Stimulated activated naive CD4-positive, alpha-beta T cell (primary cell): Measurements from ENCODE around the gene FGFR3.

ENCODE experiments used
- DNase-seq, 6 experiments: peaks; one replicate each; lab custom pipeline; 2025; lab: John Stamatoyannopoulos, UW

The FGFR3 gene

DNA sequence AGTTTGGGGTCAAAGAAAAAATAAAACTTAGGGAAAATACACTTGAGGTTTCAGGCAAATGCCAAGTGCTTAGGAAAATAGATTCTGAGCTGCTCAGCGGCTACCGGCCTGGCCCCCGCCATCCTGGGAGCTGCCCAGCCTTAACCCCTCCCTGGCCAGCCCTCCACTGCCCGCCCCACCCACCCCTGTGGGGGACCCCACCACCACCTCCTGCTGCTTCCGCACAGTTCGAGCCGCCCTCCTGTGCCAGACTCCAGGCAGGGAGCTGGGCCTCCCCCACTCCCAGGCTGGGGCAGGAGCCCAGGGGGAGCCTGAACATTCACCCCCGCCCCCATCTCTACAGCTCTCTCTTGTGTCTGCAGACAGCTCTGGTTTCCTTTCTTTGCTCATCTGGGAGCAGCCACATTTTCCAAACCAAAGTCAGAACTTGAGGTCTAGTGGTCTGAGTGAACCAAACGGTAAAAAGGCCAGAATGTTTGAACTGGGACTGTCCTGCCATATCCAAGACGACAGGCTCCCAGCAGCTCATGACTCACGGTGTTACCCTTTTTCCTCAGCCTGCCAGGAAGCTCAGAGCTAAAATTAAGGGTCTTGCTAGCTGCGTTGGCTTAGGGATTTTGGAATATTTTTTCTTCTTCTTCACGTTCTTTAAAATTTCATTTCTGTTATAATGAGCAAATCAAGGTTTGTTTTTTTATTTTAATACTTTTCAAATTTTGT lies 4.7 kb upstream of the FGFR3 start:
- DNase-seq: no peak

GRCh38 chr4:1789552-1789951 lies 3.5 kb upstream of the FGFR3 start:
- no peak for DNase-seq

DNA sequence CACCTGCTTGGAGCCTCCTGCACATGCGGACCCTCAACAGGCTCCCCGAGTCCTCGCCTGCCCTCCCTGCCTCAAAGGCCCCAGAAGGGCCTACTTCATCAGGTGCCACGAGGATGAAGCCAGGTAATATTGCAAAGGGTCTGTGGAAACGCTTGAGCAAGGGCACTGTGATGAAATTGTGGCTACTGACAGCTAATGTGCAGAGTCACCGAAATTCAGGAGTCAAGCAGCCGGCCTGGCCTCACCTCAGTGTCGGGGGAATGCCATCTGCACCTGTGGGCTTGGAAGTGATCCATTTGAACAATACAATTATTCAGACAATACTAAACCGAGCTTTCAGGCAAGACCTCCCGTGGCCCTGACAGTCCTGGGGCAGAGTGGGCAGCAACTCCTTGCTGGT lies 3.1 kb upstream of the FGFR3 start:
- no peak for DNase-seq

DNA sequence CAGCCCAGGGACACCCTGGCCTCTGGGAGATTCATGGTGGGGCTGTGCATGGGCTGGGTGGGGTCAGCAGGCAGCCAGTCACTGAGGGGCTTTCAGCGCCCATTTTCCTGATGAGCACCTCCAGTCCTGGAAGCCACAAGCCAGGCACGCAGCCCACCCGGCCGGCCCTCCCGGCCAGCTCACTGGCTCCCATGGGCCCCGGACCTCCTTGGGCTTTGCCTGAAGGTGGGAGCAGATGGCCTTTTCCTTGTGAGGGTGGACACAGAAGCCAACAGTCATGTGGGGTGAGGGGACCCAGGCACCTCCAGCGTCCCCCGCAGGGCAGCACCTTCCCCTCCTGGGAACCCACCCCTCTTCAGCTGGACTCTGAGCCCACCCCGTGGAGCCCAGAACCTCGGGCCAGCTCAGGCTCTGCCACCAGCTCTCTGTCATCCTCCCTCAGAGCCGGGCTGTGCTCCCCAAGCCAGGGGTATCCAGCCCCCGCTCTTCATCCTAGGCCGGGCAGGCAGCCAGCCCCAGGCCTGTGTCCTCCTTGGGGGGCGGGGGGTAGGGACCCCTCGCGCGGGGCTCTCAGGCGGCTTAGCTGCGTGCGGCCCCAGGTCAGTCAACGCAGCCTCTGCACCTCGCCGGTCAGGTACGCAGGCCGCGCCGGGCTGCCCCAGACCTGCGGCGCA lies 798 bp upstream of the FGFR3 start:
- no peak for DNase-seq

DNA sequence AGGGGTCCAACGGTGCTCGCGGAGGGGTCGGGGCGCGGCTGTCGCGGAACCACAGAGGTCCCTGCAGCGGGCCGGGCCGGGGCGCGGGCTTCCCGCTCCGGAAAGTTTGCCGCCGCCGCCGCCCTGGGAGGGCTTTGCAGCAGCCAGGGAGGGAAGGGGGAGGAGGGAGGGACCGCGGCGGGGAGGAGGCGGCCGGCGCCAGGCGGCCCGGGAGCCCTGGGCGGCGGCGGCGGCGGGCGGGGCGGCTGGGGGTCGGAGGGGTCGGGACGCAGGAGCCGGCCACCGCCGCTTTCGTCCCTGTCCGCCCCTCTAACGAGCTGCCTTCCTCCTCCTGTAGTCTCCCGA lies 375 bp downstream of the FGFR3 start:
- peak in 3 of 6 experiments; percentile 13 to 22 (median 17) for DNase-seq

DNA sequence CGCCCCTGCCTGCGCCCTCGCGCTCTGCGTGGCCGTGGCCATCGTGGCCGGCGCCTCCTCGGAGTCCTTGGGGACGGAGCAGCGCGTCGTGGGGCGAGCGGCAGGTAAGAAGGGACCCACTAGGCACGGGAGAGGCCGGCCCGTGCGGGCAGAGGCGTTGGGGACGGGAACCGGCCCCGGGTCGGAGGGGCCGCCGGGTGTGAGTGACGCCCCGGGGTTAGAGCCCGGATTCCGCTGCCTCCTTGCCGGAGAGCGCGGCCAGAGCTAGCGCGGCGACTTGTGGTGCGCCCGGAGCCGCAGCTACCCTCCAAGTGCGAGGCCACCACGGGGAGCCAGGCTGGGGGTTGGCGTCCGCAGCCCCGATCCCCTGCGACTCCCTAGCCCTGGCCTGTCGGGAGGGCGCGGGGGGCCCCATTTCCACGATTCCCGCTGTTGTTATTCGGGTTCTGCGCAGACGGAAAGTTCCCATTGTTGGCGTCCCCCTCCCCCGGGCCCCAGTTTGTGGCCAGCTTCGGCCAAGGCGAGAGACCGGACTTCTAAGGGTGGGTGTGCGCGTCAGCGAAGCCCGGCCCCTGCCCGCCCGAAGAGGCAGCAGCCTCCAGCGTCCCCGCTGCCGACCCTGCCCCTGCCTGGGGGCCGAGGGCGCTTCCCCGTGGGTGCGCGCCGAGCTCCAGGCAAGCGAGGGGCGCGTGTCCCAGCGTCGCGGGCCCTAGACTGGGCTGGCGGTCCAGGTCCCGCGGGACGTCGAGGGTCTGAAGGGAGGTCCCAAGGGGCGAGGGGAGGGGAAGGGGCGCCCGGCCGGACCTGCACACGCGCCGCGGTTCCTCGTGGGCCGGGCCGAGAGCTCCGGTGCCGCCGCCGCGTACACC lies 1.1 kb downstream of the FGFR3 start:
- DNase-seq: peak in 1 of 6 experiments; percentile 3

DNA sequence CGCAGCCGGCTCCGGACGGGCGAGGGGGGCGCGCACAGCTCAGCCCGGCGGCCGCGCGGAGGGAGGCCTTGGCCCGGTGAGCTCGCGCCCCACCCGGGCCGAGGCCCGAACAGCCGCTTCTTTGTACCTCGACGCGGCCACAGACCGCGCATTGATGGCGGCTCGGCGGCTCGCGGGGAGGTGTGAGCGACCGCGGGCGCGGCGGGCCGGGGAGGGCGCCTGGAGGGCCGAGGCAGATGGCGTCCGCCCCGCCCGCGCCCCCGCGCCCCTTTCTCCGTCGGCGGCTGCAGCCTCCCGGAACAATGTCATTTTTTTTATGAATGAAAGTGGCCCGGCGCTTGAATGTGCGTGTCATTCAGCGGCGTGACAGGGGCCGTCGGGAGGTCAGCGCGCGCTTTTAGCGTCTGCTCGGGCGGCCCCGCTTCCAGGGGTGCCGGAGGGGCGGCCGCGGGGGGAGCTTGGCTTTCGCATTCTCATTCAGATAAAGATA lies 1.8 kb downstream of the FGFR3 start:
- DNase-seq: no peak

- DNase-seq: no peak
Measured at GRCh38 chr4:1795299-1796195, 2.5 kb downstream of the FGFR3 start.

- no peak for DNase-seq
Measured at GRCh38 chr4:1796486-1797204, 3.6 kb downstream of the FGFR3 start.

DNA sequence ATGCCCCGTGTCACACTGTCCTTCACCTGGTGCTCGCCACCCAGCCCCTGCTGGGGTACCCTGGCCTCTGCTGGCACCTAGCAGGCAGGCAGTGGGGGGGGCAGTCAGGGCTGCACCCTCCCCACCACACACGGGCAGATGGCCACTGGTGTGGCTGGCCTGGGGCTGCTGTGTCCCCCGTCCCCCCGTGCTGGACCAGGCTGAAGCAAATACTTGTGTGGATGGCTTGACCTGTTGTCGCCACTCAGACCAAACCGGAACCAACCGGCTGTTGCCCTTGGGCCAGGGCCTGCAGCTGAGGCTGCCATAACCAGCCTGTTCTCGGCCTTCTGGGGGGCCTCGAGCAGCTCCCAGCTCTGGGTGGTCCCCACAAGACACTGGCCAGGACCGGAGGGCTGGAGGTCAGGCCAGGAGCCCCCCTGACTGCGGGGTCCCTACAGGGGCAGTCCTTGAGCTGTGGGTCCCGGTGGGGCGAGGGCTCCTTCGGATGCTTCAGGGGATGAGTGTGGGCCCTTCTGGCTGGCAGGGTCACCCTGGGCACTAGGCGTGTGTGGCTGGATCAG lies 4.3 kb downstream of the FGFR3 start:
- DNase-seq: no peak

DNA sequence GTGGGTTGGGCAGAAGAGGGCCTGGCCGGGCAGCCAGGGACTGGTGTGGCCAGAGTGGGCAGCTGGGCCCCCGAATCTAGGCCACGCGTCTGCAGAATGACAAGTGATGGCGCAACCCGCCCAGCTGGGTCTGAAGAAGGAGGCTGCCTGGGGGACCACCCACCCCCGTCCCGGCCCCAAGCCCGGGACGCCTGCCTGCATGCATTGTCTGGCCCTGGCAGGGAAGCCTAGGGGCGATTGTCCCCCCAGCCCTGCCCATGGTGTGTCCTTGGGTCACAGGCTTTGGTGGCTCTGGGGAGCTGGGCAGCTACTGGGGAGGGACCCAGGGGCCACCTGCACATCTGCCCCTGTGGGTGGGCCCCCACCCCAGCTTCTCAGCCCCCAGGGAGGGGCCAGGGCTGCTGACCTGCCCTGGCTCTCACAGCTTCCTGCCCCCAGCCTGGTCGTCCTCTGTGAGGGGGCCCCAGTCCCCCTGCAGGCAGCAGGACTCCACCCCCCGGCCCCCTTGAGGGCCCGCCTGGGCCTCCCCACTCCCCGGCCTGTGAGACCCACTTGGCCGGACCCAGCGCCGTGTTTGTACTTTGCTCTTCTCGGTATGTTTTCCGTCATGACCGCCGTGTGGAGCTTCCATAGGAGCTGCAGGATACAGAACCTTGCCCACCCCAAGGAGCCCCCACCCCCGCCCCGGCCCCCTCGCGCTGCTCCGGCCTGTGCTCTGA lies 4.9 kb downstream of the FGFR3 start:
- no peak for DNase-seq

- DNase-seq: no peak
Measured at GRCh38 chr4:1798580-1799386, 5.7 kb downstream of the FGFR3 start.

DNA sequence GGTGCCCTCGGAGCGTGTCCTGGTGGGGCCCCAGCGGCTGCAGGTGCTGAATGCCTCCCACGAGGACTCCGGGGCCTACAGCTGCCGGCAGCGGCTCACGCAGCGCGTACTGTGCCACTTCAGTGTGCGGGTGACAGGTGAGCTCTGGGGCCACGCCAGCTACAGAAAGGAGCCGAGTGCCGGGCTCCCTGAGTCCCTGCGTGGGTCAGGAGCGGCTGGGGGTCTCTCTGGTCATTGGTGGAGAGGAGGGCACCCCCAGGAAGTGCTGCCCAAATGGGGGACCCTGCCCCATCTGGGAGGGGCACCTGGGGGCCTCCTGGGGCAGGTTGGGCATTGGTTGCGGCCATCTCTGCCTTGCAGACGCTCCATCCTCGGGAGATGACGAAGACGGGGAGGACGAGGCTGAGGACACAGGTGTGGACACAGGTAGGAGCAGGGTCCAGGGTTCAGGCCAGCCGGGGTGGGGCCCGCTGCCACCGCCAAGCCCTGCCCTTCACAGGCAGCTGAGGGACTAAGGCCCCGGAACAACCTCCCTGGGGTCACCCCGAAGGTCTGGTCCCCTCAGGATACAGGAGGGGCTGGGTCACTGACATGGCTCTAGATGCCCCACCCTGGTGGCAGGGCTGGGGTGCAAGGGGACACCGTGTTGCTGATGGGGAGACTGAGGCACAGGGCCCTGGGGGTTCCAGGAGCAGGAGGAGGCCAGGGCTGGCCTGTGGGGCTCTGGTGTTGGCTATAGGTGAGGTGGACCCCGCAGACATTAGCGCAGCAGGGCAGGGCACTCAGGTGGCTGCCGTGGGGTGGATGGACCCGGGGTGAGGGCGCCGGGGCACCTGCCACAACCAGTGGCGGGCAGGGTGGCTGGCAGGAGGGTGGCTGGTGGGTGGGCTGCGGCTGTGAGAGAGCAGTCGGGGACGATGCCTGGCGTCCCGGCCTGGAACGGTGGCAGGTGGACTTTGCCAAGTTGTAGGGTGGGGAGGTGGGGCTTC lies 6.6 kb downstream of the FGFR3 start:
- DNase-seq: no peak

DNA sequence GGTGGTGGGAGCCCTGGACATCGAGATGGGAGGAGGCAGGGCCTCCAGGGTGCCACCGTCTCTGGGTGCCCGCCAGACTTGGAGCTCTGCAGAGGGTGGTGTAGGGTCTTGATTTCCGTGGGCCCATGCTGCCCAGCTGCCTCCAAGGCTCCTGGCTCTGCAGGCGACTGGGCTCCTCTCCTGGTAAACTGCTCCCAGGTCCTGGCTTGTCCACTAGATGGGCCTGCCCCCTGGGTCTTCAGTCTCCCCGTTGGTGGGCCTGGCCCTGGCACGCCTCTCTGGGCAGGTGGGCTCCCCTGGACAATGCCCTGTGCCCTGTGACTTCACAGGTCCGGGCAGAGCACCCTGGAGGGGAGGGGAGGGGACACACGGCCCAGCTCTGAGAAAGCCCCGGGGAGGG lies 7.7 kb downstream of the FGFR3 start:
- no peak for DNase-seq

- DNase-seq: no peak
Measured at GRCh38 chr4:1801286-1801958, 8.3 kb downstream of the FGFR3 start.

- no peak for DNase-seq
Measured at GRCh38 chr4:1802151-1802715, 9.1 kb downstream of the FGFR3 start.
